NCI-H345 (cell line): ENCODE results near the gene ROPN1B.

Experiments
- DNase-seq: peaks from one replicate; lab custom pipeline; 2025; lab: John Stamatoyannopoulos, UW

The ROPN1B gene

GRCh38 chr3:126031981-126032471, 63.0 kb downstream of the ROPN1B start:
- no peak for DNase-seq
